NCI-H2227 (cell line): ENCODE measurements around the gene TIMP3.
"Not testable (repeated sequence)": the region's sequence is repeated elsewhere in the genome, so short reads cannot be mapped to it uniquely, and the experiment has no call there.

ENCODE experiments used
- DNase-seq: peaks from one replicate; lab custom pipeline; 2025; ENCODE audit not compliant: unreplicated experiment; lab: John Stamatoyannopoulos, UW

TIMP3 gene

GRCh38 chr22:32850591-32851517 is 49.3 kb downstream of the TIMP3 start:
- DNase-seq = no peak

GRCh38 chr22:32852395-32853251 is 51.1 kb downstream of the TIMP3 start:
- DNase-seq = no peak

GRCh38 chr22:32853662-32854061 is 52.2 kb downstream of the TIMP3 start:
- DNase-seq = no peak

GRCh38 chr22:32854351-32854804 is 52.9 kb downstream of the TIMP3 start:
- DNase-seq = no peak

GRCh38 chr22:32855045-32855756 is 53.7 kb downstream of the TIMP3 start:
- no peak for DNase-seq

- DNase-seq = no peak
Measured at GRCh38 chr22:32858121-32858703, 56.7 kb downstream of the TIMP3 start.

GRCh38 chr22:32858957-32859356 is 57.5 kb downstream of the TIMP3 start:
- no peak for DNase-seq

- DNase-seq = no peak
Measured at GRCh38 chr22:32859743-32860142, 58.2 kb downstream of the TIMP3 start.

GRCh38 chr22:32861330-32861729 is 59.8 kb downstream of the TIMP3 start:
- no peak for DNase-seq

GRCh38 chr22:32862083-32862482 is 60.6 kb downstream of the TIMP3 start:
- no peak for DNase-seq

GRCh38 chr22:32862936-32863661 is 61.6 kb downstream of the TIMP3 start:
- DNase-seq = no peak

- no peak for DNase-seq
Measured at GRCh38 chr22:32864041-32864440, 62.5 kb downstream of the TIMP3 start.

- no peak for DNase-seq
Measured at GRCh38 chr22:32864596-32864995, 63.1 kb downstream of the TIMP3 start.

GRCh38 chr22:32866953-32867352 is 65.4 kb downstream of the TIMP3 start:
- no peak for DNase-seq

- no peak for DNase-seq
Measured at GRCh38 chr22:32868946-32869345, 67.4 kb downstream of the TIMP3 start.

GRCh38 chr22:32870474-32870873 is 69.0 kb downstream of the TIMP3 start:
- no peak for DNase-seq

- DNase-seq = not testable (repeated sequence)
Measured at GRCh38 chr22:32873604-32874003, 72.1 kb downstream of the TIMP3 start.

GRCh38 chr22:32874385-32874784 is 72.9 kb downstream of the TIMP3 start:
- no peak for DNase-seq

- DNase-seq = no peak
Measured at GRCh38 chr22:32874976-32875375, 73.5 kb downstream of the TIMP3 start.

- no peak for DNase-seq
Measured at GRCh38 chr22:32876516-32876915, 75.0 kb downstream of the TIMP3 start.
